GM19438 (cell line): ENCODE measurements around the gene ZNF888.
"Not testable (repeated sequence)": the region's sequence is repeated elsewhere in the genome, so short reads cannot be mapped to it uniquely, and the experiment has no call there.

Source experiments
- ATAC-seq: cut with Tn5 transposase; IDR thresholded peaks from one replicate; pipeline ENCODE4 v1.9.1; 2021; ENCODE audit warnings: low read depth; ENCODE audit not compliant: unreplicated experiment

Gene ZNF888

DNA sequence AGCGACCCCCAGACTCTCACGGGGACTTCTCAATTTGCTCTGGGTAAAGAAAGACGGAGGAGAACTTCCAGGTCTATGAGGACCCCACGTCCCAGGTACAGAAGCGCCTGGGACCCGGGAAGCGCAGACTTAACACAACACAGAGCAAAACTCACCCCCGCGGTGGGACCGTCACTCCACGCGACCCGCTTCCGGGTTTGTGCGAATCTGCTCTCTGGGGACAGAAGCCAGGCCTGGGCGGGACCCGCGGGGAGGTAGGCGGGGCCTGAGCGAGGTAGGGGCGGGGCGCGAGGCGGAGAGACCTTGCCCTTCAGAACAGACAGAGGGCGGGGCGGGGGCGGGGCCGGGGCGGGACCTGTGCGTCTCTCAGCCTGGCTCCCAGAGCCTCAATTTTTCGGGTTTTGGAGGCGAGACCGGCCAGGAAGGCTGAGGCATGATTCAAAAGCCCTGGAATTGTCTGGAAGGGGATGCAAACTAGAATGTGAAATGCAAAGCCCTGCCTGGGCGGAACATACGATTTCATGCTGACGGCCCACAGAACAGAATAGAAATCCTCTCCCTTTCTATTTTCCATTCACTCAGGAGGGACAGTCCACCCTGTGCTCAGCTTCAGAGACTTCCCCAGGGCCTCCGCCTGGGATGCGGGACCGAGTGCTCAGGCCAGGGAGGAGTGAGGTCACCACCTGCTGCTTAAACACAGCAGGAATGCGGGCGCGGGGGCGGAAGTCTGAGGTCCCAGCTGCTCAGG lies 19.3 kb upstream of the ZNF888 start:
- peak; percentile 93 for ATAC-seq

DNA sequence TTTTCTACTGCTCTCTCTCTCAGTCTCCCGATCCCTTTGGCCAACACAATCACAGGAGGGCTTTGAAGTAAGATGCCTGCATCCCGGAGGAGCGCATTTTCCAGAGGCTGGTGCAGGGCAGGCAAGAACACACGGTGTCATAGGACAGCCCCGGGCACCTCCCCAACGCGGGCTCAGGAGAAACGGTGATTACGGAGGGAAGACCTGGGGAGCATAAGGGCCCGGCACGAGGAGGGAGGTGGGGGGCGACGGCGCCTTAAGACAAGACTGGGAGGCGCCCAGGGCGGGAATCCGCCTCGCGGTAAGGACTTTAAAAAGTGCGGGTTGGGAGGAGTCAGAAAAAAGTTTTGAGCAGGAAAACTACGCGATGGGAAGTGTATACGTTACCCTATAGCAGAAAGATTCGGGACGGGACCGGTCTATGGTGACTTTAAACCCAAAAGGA lies 18.7 kb upstream of the ZNF888 start:
- ATAC-seq, result peak; percentile 28

DNA sequence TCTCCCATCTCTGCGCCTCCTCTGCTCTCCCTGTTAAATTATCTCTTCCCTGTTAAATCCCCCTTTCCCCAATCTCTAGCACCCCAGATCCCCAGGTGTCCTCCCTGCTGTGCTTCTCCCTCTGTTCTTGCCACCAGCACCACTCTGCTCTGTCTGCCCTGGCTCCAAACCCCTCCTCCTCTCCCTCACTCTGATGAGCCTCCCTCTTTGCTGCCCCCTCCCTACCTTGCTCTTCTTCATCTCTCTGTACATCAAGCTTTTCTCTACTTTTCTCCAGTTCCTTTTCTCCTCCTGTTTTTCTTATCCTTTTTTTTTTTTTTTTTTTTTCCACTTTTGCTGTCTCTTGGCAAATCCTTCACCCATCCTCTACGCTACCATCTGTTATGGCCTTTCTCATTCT lies 18.3 kb upstream of the ZNF888 start:
- ATAC-seq, result not testable (repeated sequence)

DNA sequence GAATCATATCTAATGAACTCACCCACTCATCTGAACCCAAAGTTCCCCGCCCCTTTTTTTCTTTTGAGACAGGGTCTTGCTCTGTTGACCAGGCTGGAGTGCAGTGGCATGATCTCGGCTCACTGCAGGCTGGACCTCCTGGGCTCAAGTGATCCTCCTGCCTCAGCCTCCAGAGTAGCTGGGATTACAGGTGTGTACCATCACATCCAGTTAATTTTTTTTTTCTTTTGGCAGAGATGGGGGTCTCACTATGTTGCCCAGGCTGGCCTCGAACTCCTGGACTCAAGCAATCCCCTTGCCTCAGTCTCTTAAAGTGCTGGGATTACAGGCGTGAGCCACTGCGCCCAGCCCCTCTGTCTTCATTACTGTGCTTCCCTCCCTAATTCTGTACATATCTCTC lies 17.7 kb upstream of the ZNF888 start:
- not testable (repeated sequence) for ATAC-seq

DNA sequence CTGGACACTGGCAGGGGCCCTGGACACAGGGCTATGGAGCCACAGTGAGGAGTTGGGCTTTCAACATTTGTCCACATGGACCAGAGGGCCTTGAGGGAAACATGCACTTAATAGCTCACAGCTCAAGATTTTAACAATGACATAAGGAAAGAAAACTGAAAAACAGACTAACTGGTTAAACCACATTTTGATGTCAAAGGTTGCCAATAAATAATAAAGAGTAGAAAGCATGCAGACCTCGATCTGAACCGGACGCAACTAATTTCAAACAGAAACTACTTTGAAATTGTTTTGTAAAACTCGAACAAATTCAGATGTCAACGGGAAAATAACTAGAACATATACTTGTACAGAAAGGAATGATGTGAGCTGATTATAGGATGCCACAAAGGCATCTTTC lies 15.5 kb upstream of the ZNF888 start:
- ATAC-seq, result no peak

DNA sequence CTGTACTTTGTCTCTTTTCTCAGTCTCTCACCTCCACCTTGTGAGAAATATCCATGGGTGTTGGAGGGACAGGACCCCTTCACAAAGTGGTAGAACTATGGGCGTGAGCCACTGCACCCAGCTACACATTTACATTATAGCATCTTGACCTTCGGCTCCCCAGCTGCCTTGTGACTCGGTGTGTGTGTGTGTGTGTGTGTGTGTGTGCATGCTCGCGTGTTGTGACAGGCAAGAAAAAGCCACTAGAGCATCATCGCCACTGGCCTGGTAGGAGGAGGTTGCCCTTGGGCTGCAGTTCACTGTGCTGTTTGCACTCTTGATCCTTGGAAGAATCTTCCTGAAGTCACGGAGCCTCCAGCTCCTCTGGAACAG lies 13.7 kb upstream of the ZNF888 start:
- ATAC-seq, result no peak

DNA sequence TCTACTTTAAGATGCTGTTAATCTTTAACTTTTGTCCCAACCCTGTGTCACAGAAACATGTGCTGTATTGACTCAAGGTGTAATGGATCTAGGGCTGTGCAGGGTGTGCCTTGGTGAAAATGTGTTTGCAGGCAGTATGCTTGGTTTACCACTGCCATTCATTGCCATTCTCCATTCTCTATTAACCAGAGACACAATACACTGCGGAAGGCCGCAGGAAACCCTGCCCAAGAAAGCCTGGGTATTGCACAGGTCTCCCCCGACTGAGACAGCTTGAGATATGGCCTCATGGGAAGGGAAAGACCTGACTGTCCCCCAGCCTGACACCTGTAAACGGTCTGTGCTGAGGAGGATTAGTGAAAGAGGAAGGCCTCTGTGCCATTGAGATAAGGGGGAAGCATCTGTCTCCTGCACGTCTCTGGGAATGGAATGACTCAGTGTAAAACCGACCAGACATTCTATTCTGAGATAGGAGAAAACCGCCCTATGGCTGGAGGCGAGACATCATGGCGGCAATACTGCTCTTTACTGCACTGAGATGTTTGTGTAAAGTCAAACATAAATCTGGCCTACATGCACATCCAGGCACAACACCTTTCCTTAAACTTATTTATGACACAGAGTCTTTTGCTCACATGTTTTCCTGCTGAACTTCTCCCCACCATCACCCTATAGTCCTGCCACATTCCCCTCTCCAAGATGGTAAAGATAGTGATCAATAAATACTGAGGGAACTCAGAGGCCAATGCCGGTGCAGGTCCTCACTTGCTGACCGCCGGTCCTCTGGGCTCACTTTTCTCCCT lies 13.1 kb upstream of the ZNF888 start:
- ATAC-seq, result no peak

DNA sequence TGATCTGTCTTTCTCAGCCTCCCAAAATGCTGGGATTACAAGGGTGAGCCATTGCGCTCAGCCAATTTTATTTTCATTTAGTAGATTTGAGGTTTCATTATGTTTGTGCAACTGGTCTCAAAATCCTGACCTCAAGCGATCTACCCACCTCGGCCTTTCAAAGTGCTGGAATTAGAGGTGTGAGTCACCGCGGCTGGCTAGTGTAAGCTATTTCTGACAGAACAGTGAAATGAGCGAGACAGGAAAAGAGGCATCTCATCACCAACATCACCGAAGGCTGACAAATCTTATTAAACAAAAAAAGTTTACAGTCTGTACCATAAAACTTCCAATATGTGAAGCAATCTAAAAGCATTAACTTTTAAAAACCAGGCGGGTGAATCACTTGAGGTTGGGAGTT lies 12.2 kb upstream of the ZNF888 start:
- no peak for ATAC-seq

DNA sequence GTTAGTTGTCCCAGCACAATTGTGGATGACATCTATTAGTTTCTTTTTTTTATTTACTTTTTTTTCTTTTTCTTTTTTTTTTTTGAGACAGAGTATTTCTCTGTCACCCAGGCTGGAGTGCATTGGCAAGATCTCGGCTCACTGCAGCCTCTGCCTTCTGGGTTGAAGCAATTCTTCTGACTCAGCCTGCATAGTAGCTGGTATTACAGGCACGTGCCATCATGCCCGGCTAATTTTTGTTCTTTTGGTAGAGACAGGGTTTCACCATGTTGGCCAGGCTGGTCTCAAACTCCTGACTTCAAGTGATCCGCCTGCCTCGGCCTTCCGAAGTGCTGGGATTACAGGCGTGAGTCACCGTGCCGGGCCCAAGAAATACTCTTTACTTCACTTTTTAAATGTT lies 1.4 kb upstream of the ZNF888 start:
- ATAC-seq, result not testable (repeated sequence)

DNA sequence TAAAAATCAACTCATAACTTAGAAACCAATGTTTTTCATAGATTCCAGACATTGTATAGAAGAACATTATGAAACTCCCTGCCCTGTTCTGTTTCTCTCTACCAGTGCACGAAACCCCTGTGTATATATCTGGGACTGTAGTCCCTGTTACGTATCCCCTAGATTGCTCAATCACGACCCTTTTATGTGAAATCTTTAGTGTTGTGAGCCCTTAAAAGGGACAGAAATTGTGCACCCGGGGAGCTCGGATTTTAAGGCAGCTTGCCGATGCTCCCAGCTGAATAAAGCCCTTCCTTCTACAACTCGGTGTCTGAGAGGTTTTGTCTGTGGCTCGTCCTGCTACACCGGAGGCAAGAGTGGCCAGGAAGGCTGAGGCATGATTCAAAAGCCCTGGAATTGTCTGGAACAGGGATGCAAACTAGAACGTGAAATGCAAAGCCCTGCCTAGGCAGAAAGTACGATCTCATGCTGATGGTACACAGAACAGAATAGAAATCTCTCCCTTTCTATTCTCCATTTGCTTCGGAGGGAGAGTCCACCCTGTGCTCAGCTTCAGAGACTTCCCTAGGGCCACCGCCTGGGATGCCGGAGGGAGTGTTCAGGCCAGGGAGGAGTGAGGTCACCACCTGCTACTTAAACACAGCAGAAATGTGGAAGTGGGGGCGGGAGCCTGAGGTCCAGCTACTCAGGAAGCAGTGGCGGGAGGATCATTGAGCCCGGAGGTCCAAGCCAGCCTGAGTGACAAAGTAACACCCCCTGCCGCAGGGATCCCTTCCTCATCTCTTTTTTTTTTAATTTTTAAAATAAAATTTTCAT lies 758 bp upstream of the ZNF888 start:
- ATAC-seq, result no peak

DNA sequence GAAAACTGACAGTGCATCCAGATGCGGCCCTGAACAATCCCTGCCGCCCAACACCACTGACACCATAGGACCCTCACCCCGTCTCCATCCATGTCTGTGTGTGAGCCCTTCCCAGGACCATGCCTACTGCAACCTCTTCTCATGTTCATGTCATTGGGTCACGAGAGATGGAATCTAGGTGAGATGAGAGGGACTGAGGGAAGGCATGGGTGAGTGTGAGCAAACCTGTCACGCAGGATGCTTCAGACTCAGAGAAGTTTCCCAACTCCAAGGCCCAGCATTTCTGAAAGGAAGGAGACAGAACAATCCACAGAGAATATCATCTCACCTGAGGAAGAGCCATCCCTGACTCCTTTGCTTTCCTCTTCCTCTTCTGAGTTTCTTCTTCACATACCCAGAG lies 5.7 kb downstream of the ZNF888 start:
- no peak for ATAC-seq

DNA sequence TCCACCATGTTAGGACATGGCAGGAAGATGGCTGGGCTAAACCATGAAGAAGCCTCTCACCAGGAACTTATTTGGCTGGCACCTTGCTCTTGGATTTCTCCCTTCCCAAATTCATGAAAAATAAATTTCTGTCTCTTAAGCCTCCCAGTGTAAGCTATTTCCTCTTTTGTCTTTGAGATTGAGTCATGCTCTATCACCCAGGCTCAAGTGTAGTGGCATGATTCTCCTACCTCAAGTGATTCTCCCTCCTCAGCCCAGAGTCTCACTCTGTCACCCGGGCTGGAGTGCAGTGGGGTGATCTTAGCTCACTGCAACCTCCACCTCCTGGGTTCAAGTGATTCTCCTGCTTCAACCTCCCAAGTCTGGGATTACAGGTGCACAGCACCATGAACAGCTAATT lies 12.6 kb downstream of the ZNF888 start:
- ATAC-seq, result no peak

DNA sequence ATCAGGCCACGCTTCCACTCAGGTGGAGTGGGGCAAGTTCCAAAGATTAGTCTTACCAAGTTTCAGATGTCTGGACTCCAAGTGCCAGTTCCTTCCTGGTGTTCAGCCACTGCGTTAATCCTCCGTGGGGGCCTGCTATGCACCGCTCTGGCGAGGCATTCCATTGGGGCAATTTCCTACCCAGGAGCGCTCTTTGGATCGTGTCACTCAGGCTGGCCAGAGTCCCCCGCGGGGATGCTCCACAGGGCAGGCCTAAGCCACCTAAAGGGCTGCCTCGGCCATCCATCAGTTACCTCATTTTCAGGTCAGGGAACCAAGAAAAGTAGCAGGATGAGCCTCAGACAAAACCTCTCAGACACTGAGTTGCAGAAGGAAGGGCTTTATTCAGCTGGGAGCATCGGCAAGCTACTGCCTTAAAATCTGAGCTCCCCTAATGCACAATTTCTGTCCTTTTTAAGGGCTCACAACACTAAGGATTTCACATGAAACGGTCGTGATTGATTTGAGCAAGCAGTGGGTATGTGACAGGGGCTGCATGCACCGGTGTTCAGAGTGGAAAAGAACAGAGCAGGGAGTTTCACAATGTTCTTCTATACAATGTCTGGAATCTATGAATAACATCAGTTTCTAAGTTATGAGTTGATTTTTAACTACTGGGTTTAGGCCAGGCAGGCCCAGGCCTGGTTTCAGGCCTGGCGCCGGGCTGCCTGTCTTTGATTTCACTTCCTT lies 19.0 kb downstream of the ZNF888 start:
- not testable (repeated sequence) for ATAC-seq

DNA sequence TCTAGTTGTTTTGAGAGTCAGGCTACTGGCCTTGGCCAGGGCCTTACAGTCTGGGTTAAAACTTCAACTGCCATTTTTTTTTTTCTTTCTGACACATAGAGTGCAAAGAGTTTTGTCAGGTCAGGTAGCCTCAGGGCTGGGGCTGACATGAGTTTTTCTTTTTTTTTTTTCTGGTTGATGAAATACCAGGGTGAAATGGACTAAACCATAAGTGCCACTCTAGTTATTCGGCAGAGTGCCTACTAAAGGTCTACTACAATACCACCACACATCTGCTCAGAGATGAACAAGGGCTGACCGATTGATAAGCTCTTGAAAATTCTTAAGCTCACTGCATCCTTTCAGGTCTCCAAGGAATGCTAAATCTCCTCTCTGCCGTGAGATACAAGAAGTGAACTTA lies 21.4 kb downstream of the ZNF888 start:
- no peak for ATAC-seq

DNA sequence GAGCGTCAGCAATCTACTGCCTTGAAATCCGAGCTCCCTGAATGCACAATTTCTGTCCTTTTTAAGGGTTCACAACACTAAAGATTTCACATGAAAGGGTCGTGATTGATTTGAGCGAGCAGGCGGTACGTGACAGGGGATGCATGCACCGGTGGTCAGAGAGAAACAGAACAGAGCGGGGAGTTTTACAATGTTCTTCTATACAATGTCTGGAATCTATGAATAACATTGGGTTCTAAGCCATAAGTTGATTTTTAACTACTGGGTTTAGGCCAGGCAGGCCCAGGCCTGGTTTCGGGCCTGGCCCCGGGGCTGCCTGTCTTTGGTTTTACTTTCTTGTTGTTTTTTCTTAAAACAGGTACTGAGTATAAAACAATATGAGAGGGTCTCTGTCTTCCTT lies 24.6 kb downstream of the ZNF888 start:
- not testable (repeated sequence) for ATAC-seq

DNA sequence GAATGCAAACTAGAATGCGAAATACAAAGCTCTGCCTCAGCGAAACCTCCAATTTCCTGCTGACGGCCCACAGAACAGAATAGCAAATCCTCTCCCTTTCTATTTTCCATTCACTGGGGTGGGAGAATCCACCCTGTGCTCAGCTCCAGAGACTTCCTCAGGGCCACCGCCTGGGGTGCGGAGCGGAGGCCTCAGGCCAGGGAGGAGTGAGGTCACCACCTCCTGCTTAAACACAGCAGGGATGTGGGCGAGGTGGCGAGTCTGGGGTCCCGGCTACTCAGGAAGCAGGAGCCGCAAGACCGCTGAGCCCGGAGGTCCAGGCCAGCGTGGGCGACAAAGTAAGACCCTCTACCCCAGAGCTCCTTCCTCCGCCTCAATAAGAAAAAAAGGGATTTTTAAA lies 25.1 kb downstream of the ZNF888 start:
- no peak for ATAC-seq

DNA sequence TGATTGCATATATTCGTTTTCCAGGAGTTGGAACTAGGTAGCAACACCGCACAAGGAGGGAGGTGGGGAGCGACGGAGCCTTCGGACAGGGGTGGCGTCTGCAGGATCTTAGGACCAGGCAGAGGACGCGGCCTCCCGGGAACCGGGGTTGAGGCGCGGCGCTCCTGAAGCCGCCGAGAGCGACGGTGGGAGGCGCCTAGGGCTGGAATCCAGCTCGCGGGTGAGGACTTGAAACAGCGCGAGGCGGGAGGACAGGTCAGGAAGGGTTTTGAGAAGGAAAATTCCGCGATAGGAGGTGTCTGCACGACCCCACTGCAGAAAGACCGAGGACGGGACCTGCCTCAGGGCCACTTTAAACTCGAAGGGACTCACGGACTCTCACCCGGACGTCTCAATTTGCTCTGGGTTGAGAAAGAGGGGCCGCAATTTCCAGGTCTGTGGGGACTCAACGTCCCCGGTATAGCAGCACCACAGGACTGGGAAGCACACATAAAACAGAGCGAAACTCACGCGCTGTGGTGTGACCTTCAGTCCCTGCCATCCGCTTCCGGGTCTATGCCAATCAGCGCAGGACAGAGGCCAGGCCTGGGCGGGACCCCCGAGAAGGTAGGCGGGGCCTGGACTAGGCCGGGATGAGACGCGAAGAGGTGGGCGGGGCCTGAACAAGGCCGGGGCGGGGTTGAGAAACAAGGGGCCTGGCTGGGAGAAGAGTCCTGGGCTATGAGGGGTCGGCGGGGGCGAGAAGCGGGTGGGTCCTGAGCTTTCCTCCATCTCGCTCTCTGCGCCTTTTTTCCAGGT lies 25.9 kb downstream of the ZNF888 start, which contains the start of gene ZNF320:
TSS of gene ZNF320 (minus strand) at position 498 of the 798 bp plus-strand sequence. CDS start 7,380 bp downstream, outside the sequence.
- peak; percentile 98 for ATAC-seq

DNA sequence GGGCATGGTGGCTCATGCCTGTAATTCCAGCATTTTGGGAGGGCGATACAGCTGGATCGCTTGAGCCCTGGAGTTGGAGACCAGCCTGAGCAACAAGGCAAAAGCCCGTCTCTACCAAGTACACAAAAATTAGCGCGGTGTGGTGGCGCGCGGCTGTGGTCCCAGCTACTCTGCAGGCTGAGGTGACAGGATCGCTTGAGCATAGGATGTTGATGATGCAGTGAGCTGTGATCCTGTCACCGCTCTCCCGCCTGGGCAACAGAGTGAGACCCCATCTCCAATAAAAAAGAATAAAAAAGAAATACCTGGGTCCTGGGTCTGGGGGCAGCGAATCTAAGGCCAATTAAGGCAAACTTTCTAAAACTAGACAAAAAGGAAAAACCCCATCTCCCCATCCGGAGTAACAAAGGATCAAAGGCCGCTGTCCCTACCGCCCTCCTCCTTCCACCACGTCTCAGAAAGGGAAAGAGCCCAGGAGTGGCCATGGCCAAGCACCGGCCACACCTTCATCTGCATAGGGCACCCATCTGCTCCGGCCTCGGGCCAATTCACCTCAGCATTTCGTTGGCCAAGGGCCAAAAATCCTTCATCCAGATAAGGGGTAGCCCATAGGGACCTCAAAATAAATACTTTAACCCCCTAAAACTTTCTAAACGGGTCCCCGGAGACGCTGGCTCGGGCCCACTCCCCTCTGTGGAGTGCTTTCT lies 26.6 kb downstream of the ZNF888 start:
- ATAC-seq, result no peak

DNA sequence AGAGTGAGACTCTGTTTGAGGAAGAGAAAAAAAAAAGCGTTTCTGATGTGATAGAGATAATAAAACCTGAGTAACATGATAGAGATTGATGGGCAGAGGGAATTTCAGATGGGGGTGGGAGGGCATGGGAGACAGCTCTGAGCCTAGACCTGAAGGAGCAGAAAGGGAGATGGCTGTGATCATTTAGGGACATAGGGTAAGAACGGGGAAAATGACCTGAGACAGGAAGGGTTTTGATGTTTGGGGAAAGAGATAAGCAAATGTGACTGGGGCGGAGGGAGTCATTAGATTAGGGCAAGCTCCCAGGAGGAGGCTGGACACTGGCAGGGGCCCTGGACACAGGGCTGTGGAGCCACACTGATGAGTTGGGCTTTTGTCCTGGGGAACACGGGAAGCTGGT lies 31.9 kb downstream of the ZNF888 start:
- ATAC-seq, result no peak
